ENCODE results near the gene DOK6. TPM values are rescaled to one million over a fixed set of nuclear protein-coding genes. Genes with fewer than 3 reads are reported as not detected.
A peak's percentile ranks its signal among the peaks of the same experiment; 100 is the strongest.

The DOK6 gene
- total and polyA plus RNA-seq, 2 of the 13 experiments (the other 11 are each of a cell fraction or from before 2014, with no cell fraction given) = 17.0 to 17.2 TPM

DNA sequence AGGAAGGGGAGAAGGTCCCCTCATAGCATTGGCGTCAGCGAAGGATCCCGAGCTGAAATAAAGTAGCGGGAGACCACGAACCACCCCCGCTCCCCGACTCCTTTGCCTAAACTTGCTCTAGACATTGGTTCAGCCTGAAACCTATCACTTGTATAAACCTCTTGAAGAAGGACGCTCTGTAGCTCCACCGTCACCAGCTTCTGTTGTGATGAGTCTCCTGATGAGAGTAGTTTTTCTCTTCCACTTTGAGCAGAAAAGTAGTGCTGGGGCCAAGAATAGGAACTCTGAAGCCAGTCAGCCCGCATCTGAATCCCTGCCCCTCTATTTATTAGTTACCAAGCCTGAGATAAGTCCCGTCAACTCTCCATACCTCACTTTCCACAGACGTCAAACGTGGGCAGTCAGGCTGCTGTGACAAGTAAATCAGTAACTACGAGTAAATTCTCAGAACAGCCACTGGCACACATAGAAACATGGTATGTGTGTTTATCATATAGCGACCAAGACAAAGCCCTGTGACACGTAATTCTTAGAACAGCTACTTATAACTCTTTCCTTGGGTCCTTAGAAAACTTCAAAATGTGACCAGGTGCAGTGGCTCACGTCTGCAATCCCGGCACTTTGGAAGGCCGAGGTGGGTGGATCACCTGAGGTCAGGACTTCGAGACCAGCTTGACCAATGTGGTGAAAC, 485.3 kb downstream of the DOK6 start:
- no peaks in the 10 kb centered on the region for H3K79me2 ChIP-seq (ENCODE audit: insufficient read depth, low read length)
- H3K36me3 ChIP-seq (replicated peaks in 1 of 2; ENCODE audit: control insufficient read depth in 1 of 2, insufficient read depth in 2 of 2, low read length in 2 of 2) = no peaks in the 10 kb centered on the region
- FAIRE-seq (no peak), DNase-seq (ENCODE audit: low spot score) (peak; percentile 48), ATAC-seq (peak; percentile 91)
- H3K27me3 ChIP-seq (ENCODE audit: control insufficient read depth in 1 of 2, insufficient read depth in 2 of 2, low read length in 2 of 2) = no peaks in the 10 kb centered on the region
- in situ Hi-C loops (cut with HindIII; ENCODE audit: extremely low pct_ligation_motif_present, low pct_unique_long_range_greater_than_20kb) = no loop called here
- CTCF ChIA-PET (ENCODE audit: low intra/inter-chr PET ratio, low total read pairs) = no interaction called here
- intact Hi-C loops (cut with micrococcal nuclease; ENCODE audit: unreplicated experiment) = no loop called here
- POLR2A ChIA-PET = no interaction called here
- H3K9ac ChIP-seq (ENCODE audit: insufficient read depth, low read depth, low read length) = 0 out of 2 replicates have a peak overlapping the region, but pooled peaks have one; percentile 15
- 54% methylated on average over 20 of the region's 20 CpGs for WGBS (ENCODE audit: low lambda C conversion rate)
- H2AFZ ChIP-seq (ENCODE audit: low read length) = peak overlapping the region; percentile 59
- H3K4me1 ChIP-seq (ENCODE audit: insufficient read depth, low read length) = peaks cover 13% of the 10 kb centered on the region
- no peaks in the 10 kb centered on the region for H4K20me1 ChIP-seq (ENCODE audit: insufficient read depth, low read length)
- peak overlapping the region in 2 of 3 experiments; percentile 6 to 14; a peak in 1 of 6 replicates for H3K4me3 ChIP-seq (replicated peaks in 1 of 3; ENCODE audit: insufficient read depth in 1 of 3, low read depth in 2 of 3, low read length in 3 of 3)
- no peak overlapping the region for H3K27ac ChIP-seq (ENCODE audit: extremely low read length, insufficient read depth, low read length)
- no peaks in the 10 kb centered on the region for H3K9me3 ChIP-seq (ENCODE audit: low read length)
- H3K4me2 ChIP-seq (ENCODE audit: low read depth, low read length) = peak overlapping the region; percentile 60
- BruUV-seq (replicated peaks) = no TSS peak
- TF ChIP-seq SOX13 (IDR thresholded peaks at IDR 0.05) (no peak), SOX13 (CRISPR knock-in tag; conservative IDR thresholded peaks at IDR 0.05 in 1 of 2, IDR thresholded peaks at IDR 0.05 in 1 of 2) (peak in 1 of 2 experiments; percentile 31; a peak in 1 of 4 replicates), THAP11 (CRISPR knock-in tag; IDR thresholded peaks at IDR 0.05) (no peak), HNF1A (IDR thresholded peaks at IDR 0.05; ENCODE audit: low read depth) (peak; percentile 60; the same call in 1 of the 2 replicates), HNF1A (CRISPR knock-in tag; IDR thresholded peaks at IDR 0.05; ENCODE audit: borderline replicate concordance) (peak; percentile 53; the same call in 1 of the 2 replicates), ZNF546 (CRISPR knock-in tag; conservative IDR thresholded peaks at IDR 0.05) (no peak), MAX (IDR thresholded peaks at IDR 0.05) (no peak), CEBPZ (IDR thresholded peaks at IDR 0.05; ENCODE audit: low read length) (no peak), ZMYM4 (CRISPR knock-in tag; IDR thresholded peaks at IDR 0.05) (peak; percentile 54; the same call in 1 of the 2 replicates), HHEX (CRISPR knock-in tag; IDR thresholded peaks at IDR 0.05) (no peak), FOSL2 (CRISPR knock-in tag; IDR thresholded peaks at IDR 0.05) (no peak), PAXIP1 (CRISPR knock-in tag; conservative IDR thresholded peaks at IDR 0.05) (no peak), ZBTB7B (CRISPR knock-in tag; IDR thresholded peaks at IDR 0.05) (no peak)
